NCI-H69 (cell line): ENCODE data around the gene CTIF.
A peak's percentile ranks its signal among the peaks of the same experiment; 100 is the strongest.

Source experiments
- DNase-seq: peaks from one replicate; lab custom pipeline; 2025; lab: John Stamatoyannopoulos, UW

Gene CTIF

DNA sequence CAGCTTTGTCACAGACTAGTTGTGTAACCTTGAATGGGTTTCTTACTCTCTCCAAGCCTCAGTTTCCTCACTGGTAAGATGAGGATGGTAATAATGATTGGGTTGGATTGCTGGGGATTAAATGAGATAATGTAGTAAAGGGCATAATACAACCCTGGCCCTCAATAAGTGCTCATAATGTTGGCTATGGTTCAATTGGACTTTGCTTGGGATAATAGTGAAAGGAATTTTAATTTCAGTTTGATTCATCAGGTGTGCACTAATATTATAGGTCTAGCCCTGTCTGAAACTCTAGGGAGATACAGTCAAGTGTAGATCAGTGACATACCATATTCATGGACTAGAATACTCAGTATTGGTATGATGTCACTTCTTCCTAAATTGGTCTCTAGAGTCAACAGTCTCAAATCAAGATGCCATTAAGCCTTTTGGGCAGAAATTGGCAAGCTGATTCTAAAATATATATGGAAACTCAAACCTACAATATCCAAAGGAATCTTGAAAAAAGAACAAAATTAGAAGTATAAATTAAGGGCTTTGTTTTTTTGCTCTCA lies 250.5 kb downstream of the CTIF start:
- DNase-seq, result no peak

DNA sequence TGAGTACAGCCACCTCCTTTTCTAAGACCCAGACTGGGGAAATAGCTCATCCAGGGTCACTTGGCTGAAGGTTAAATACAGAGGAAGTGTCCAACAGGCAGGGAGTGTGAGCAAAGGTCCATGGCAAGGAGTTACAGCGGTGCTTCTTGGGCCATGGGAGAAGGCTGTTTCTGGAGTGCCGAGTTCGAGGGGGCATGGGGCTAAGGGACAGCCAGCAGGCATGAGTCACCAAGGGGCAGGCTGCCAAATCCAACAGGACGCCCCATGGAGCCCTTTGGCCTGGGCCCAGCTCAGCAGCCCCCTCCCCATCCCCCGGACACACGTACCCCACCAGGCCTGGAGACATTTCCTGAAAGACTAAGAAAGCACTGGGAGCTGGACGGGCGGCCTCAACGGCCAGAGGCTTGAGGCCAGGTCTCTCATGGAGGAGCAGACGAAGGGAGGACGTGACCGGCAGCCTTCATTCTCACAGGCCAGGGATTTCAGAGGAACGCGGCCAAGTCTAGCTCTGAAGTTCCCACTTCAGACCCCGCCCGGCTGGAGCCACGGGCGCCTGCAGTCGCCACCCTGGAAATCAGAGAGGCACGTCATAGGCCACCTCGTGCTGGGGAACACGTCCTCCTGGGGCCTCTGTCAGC lies 251.5 kb downstream of the CTIF start:
- DNase-seq, result no peak

DNA sequence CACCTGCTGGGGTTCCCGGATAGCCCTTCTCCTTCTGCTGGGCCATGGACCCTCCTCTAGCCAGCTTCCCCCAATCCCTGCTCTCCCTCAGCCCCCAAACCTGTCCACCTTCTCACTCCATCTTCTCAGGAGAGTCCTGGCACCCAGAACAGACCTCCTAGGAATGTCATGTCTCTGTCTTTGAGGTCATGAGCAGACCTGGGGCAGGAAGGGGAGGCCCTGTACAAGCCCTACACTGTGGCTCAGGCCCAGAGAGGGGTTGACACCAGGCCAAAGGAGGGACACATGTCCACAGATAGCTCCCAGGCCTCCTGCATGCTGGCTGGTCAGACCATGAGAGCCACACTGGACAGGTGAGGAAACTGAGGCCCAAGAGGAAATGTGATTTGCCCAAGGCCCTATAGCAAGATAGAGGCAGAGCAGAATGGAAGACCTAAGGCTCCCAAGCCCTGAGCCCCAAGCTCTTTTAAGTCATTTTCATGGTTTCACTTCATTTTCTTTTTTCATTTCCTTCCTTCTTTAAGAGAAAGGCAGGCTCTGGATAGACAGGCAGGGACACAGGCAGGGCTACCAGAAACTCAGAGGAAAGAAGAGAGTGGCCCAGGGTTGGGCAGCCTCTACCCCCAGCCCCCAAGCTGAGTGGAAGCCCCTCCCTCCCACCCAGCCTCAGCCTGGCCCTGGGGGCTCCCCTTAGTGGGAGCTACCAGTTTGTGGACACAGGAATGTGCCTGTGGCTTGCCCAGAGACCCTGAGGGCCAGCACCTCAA lies 252.2 kb downstream of the CTIF start:
- no peak for DNase-seq

DNA sequence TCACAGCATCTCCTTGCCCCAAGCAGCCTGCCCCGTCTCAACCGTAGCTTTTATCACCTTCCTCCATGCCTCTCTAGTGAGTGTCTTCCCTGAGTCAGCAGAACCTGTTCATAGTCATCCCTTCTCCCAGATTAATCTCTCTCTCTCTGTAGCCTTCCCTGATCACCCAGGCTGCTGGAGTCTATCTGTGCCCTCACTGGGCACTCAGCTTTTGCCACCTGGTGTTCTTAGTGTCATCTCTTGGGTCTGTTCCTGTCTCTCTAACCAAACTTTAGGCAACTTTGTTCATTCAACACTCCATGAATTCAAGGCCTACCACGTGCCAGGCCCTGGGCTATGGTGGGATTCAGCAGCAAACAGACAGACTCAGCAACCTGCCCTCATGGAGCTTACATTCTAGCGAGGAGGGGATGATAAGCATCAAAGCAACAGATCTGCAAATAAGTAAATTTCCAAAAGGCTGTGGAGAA lies 252.8 kb downstream of the CTIF start:
- DNase-seq, result no peak

DNA sequence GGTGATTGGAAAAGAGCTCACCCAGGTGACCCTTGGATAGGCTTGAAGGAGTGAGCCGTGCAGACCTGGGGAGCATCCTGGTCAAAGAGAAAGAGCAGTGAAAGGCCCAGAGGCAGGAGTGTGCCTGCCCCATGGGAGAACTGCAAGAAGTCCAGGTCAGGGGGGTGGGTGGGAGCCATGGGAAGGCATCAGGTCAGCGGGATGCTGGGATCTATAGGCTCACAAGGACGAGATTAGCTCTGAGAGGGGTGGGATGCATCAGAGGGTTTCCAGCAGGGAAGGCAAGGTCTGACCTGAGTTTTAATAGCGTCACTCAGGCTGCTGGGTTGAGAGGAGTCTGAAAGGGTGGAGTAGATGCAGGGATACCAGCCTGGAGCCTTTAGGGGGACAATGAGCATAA lies 253.3 kb downstream of the CTIF start:
- no peak for DNase-seq

DNA sequence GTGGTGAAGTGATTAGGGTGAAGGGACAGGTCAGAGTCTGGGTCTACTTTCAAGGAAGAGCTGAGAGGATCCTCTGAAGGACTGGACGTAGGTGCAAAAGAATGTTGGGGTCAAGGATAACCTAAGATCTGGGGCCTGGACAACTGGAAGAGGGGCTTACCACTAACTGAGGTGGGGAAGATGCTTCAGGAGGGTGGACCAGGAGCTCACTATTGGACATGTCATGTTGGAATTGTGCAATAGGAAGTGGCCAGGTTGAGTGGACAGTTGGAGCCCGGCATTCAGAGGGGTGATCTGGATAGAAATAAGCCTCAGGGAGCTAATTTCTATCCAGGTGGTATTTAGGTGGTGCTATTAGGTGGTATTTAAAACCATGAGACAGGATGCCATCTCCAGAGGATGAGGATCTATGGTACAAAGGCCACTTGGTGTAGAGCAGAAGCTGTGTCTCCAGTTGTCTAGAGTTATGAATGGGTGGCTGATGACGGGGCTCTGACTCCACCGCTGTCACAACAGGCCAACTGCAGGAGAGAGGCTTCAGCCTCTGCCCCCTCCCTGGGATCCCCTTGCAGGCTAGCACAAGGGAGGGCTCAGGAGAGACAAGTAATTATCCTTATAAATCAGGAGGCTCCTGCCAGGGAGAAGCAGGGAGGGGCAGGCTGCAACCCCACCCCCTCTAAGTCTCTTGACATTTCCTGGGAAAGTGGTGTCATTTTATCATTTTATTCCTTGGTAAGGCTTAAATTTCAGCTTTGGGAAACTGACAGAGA lies 254.0 kb downstream of the CTIF start:
- peak; percentile 74 for DNase-seq

DNA sequence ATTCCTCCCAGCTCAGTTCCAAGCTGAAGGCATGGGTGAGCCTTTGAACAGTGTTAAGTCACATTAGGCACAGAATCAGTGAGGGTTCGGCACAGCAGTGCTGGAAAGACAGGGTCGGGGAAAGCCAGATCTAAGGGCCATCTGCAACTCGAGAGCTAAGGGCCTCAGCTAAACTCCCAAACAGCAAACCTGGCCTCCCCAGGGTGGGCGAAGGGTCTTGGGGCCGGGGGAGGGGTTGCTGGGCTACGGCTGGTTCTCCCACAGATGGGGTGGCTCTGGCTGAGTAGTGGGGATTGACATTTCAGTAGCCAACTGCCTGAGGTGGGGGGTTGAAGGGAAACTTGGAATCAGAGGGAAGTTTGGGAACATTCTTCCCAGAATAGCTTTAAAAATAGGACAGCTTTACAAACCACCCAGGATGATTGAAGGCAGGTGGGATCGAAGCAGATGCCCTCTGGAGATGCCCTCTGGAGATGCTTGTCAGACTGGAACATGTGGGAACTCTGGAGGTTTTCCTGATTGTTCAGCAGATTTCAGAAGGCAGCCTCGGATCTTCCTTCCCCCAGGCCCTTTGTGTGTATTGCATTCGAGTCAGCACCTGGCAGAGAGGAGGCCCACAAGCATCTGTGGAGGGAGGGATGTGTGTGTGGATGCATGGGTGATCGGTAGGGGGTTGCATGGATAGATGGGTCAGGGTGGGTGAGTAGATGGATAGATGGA lies 255.6 kb downstream of the CTIF start:
- no peak for DNase-seq

DNA sequence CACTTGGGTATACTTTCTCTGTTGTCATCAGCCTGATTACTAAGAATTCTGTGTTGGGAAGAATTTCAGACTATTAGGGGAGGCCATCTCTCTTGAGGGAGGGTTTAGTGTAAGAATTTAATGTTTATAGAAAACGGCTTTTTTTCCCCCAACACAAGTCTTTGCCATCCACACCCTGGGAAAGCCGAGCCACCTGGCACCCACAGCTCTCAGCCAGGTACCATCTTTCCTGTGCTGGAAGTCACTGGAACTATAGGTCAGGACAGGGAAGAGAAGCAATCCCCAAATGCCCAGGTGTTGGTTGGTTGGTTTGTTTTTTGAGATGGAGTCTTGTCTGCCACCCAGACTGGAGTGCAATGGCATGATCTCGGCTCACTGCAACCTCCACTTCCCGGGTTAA lies 256.9 kb downstream of the CTIF start:
- DNase-seq, result no peak

DNA sequence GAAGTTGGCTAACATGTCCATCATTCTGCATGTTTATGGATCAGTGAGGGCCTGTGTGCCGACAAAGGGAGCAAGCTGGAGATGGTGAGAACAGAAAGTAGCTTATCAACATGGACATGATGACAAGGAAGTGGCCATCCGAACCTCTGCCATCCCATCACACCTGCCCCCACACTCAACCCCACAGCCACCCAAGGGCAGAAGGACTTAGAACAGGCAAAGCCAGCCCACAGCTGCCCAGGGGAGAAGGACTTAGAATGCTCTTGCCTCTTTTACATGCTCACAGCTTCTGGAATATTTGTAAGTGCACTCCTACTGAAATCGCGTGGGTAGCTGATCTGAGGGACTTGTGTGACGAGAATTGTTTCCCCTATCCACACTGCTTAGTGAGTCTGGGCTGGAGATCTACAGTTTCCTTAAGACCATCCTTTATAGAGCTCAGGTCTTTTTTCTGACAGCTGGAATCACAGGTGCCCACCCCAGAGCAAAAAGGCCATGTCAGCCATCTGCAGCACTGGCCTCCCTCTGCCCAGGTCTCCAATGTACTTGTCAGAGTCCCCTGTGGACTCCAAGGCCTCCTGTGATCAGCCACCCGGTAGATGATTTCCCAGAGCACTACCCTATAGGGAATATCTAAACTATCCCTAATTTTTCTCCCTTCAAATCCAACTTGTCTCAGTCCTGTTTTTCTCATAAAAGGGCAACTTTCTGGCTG lies 257.8 kb downstream of the CTIF start:
- DNase-seq, result no peak

DNA sequence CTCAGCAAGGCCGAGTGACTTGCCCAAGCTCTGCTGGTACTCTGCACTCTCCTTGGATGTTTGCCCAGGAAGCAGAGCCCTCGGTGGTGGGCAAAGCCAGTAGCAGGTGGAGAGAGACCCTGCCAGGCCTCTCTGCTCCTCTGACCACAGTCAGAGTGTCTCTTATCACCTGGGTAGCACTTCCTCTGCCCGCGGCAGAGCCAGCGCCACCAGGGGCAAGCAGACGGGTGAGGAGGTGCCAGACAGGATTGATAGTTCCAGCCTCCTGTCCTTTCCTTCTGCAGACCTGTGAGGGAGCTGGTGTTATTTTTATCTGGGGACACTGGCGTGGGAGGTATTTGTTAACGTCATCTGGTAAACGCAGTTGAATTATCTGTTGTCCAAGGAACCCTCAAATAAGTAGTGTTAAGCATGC lies 259.0 kb downstream of the CTIF start:
- no peak for DNase-seq

DNA sequence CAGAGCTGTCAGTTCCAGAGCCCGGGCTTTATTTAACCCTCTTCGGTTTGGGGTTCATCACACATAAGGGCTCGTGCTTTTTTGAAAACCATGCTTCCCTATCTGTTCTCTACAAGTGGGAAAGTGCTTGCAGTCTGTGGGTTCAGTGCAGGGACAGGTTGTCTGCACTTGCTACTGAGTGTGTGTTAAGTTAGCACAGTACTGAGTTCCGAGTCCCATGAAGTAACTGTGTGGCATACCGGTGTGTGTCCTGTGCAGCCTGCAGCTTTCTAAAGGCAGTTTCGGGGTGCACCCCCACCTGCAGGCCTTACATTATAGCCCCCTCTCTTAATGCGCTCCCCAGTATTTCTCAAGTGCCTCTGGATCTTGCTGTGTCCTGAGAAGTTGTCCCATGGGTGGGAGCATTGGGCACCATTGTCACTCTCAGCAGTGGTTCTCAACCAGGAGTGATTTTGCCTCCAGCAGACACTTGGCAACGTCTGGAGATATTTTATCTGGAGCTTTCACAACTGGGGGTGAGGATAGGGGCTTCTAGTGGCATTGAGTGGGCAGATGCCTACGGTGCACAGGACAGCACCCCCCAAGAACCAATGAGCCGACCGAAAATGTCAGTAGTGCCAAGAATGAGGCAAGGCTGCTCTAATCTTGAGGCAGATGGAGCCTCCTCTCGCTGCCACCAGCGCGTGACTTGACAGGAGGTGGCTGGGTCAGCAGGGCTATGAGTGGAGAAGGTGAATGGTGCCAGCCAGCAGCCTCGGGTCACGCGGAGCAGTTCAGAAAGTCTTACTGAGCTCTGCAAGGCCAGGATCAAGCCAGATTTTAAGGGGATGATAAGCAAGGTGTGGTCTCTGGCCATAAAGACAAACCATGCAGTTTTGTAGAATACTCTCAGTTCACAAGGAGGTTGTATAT lies 259.8 kb downstream of the CTIF start:
- DNase-seq, result no peak

DNA sequence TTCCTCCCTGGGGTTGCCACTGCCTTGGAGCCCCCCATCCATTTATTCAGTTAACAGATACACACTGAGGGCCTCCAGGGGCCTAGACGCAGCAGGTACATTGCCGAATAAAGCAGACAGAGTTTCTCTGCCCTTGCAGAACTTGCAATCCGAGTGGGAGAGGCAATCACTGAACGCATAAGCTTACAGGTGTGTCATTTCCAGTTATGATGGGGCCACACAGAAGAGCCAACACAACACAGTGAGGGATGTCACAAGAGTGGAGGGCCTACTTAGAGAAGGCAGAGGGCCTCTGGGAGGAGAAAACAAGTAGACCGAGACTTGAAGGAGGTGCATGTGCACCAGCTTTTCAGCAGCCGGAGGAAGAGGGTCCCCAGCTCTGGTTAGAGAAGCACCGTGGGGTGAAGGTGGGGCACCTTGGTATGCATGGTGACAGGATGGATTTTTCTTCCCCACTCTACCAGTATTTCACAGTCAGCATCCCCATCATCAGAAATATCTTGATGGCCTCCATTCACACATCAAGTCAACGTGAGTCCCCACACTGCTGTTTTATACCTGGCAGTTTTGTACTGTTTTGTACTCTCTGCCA lies 261.0 kb downstream of the CTIF start:
- DNase-seq, result no peak

DNA sequence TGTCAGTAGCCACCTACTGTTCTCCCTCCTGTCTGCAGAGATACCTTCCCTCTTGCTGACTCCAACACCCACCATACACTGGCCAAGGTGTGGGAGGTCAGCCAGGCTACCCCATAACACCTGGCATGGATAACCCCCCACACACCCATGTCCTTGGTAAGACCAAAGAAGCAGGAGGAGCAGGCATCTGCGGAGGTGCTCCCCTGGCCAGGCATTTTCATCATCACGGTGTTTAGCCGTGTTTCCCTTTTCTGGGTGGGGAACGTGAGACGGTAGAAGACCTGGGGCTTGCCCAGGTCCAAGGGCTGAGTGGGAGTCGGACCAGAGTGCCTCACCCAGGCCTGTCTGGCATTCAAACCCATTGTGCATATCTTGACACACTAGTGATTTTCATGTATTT lies 261.6 kb downstream of the CTIF start:
- DNase-seq, result no peak

DNA sequence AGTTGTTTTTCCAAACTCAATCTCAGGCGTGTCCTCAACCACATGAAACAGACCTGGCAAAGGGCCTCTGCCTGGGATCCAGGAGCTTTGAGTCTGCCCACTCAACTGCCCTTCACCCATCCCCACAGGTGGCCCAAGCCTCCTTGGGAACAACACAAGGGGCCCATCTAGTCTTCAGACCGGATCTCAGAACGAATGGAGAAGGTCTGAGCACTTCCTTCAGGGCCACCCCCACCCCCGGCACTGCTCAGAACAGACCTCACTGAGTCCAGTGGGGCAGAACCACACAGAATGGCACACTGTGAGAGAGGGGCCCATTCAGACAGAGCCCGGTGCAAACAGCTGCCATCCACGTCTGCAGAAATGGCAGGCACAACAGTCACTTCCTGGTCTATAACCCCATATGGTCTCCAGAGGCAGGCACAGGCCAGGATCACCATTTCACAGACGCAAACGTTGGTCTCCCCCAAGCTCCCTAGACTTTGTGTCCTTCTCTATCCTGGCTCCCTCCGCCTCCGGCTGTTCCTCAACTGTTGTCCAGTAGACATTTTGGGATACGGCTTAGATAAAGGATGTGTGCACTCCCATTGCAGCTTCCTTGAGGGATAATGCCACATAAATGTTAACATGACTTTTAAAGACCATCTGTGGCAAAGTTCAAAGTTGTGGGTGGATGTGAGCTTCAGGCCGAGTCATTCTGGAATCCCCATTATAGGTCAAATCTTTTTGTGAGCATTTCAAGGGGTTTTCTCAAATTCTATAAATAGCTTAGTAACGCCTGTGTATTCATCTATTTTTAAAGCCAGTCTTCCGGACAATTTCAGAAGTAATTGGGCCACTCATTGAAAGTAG lies 262.3 kb downstream of the CTIF start:
- no peak for DNase-seq

DNA sequence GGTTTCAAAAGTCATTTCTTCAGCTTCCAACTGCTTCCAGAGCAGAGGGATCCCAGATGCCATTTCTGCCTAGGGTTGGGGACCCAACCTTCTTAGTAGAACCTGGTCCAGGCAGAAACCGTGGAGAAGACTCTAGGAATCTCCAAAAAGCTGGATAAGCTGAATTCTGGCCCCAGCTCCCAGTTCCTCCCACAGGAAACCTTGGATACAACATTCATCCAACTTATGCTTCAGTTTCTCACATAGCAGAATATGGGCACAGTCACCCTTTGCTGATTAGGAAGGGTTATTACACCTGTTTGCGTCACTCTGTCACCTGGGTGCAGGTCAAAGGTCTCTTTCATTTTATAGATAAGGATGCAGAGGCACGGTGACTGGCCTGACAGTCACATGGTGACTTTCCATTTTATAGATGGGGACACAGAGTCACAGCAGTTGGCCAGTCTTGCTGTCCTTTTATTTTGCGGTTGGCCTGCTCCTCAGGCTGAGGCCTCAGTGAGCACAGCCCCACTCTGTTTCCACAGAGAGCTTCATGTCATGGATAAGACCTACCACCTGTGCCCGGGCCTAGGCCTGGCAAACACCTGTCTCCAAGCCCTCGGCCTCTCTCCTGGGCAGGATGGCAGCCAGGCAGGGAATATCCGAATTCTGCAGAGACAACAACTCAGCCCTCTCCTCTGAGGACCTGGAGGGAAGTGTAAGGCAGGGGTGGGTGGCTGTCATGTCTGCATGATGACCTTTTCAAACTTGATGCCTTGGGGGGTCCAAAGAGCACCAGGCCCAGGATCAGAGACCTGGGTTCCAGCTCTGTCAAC lies 263.1 kb downstream of the CTIF start:
- DNase-seq, result no peak

DNA sequence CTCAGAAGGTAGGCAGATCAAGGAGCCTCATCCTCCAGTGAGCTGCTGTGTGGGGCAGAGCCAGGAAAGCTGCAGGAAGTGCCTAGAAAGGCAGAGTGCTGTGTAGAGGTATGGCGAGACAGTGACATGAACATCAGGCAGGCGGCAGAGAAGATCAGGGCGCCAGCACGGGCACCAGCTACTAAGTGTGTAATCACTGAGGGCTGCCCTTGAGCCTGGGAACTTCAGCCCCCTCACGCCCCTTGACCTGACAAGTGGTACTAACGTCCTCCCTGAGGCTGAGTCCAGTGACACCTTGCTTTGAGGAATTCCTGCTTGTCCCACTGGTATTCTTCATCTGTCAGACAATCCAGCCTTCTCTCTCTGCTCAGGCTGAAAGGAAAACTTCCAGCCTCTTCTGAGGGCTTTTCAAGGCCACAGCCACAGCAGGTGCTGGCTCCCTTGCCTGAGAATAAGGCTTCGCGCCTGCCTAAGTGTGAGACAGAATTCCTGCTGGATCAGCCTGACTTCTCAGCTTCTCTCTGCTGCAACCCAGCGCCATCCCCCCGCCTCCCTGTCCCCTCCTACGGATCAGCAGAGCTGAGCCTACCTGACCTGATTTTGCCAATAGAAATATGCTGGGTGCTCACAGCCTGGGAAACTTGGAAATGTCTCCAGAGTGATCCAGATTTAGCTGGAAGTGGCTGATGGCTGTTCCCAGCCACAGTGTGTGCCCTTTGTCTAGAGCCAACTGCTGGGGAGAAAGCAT lies 263.9 kb downstream of the CTIF start:
- no peak for DNase-seq

DNA sequence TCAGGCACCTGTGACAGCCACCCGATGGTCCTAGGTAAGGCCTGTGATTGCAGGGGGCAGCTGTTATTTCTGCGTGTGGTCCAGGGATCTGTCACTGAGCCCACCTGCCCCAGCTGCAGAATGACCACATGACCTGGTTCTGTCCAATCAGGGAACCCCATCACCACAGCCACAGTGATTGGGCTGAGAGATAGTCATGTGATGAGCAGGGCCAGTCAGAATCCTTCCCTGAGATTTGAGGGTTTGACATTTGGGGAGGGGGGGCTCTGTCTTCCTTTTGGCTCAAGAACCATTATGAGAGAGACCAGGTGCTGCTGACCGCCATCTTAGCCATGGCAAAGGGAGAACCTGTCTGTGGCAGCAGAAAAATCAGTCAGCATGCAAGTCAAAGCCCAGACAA lies 264.7 kb downstream of the CTIF start:
- no peak for DNase-seq
